Left cardiac atrium (tissue), 4 donors: ENCODE measurements around the gene ITGAV. TPM values are rescaled to one million over a fixed set of nuclear protein-coding genes. Genes with fewer than 3 reads are reported as not detected.

Source experiments
- ATAC-seq, 2 donors: fragments of 200-7000 bp; cut with Tn5 transposase; one replicate each; pipeline ENCODE4 v1.9.1; 2020; ENCODE audit warnings: mild to moderate bottlenecking in 2 of 2, moderate library complexity in 2 of 2
- DNase-seq: peaks from one replicate; pipeline ENCODE4 v3.0.0-alpha.2; 2020
- intact Hi-C, 2 donors: fragments of 100-400 bp; cut with DNase I; formaldehyde crosslinking; loops; one replicate each; pipeline versions ENCODE4 v1.14.1 to v1.15.1; 2022 to 2023
- total RNA-seq, 2 donors: library from RNA; stranded (reverse); fragmentation: NEBNext Ultra II Directional; extraction: Animal tissue kit (Norgen Biotek cat#: 25700); gene quantifications; one replicate each; pipeline ENCODE4 v1.2.1, GENCODE V29; 2021
- donor health status: DM: no; HTN: yes; CAD: no.
- donor health status: DM: no; HTN: yes; CAD: no; lungs with severe emphysema.
- donor health status: DM: yes; HTN: yes; CAD: no.
- donor health status: Dilated cardiomyopathy.

The ITGAV gene
- total RNA-seq, 2 donors from 2014 or later, result 83.3 to 140 TPM

GRCh38 chr2:186641807-186642321 is 52.0 kb downstream of the ITGAV start:
- intact Hi-C loops, result loop anchor here (1.0 to 5.0 kb wide), 2 partner anchors 138 to 140 kb away; no protein-coding TSS in a partner anchor
- ATAC-seq (peak; percentile 89 to 91), DNase-seq (no peak)

GRCh38 chr2:186644791-186645190 is 54.9 kb downstream of the ITGAV start:
- intact Hi-C loops, result loop anchor here in 1 of 2 donors (5.0 kb wide), 1 partner anchor 142 kb away; no protein-coding TSS in a partner anchor

GRCh38 chr2:186645999-186646398 is 56.1 kb downstream of the ITGAV start:
- ATAC-seq (no peak), DNase-seq (no peak)
- intact Hi-C loops, result no loop called here

More at GRCh38 chr2:186644791-186645190, 54.9 kb downstream of the ITGAV start:
- no peak for DNase-seq
- no peak for ATAC-seq

- intact Hi-C loops, result no loop called here
- ATAC-seq (no peak), DNase-seq (no peak)
Observed at GRCh38 chr2:186648130-186648529, 58.3 kb downstream of the ITGAV start.

DNA sequence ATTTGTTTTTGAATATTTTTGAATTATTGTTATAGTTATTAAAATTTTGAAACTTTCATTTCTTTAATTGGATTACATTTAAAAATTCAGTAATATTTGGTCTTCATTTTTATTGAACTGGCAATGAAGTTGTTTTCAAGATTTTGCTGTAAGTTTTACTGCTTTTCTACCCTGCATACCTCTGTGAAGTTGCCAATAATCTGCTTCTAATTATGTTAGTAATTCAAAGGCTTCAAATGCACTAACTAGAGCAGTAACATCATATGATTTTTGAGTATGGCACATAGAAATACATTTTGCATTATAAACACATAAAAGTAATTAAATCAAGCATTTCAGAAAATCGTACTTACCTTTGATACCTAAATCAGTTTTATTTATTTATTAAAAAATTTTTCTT is 63.7 kb downstream of the ITGAV start:
- intact Hi-C loops, result no loop called here
- DNase-seq, result no peak

DNA sequence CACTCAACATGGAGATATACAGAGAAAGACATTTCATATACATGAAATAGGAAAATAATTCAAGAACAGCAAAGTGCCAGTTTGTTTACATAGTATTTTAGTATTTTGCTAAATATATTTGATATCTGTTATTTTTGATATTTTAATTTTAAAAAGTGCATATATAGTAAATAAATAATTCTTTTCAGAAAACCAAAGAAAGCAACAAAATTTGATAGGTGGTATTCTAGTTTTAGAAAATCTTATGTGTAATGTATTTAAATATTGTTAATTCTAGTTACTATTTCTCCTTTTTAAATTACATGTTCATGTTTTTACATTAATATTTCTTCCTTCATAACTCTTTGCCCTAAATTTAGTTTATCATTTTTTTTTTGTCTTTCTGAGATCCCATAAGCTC is 69.5 kb downstream of the ITGAV start:
- intact Hi-C loops, result no loop called here
- ATAC-seq, result no peak

More for the DNA sequence above, 63.7 kb downstream of the ITGAV start:
- ATAC-seq, result no peak

GRCh38 chr2:186664385-186665043 is 74.7 kb downstream of the ITGAV start:
- intact Hi-C loops, result no loop called here
- no peak for ATAC-seq
- DNase-seq, result no peak

More for the DNA sequence above, 69.5 kb downstream of the ITGAV start:
- DNase-seq, result no peak

DNA sequence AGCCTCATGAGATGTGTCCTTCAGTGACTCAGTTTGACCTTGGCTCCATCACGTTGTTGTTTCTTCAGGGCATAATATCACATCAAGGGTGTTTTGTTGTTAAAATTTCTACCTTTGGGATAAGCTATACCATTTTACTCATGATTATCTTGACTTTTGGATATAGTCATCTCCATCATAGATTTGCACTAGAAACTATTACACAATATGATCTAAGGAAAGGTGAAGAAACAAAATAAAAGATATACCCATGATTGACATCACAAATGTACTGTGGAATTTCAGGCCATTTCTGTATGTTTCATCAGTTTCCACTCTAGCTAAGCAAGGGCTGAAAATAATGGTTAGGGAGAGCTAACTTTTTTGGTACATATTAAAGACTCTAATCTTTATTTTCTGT is 79.3 kb downstream of the ITGAV start:
- ATAC-seq (no peak), DNase-seq (no peak)
- intact Hi-C loops, result no loop called here

- no peak for ATAC-seq
- intact Hi-C loops, result no loop called here
- no peak for DNase-seq
Observed at GRCh38 chr2:186670831-186671230, 81.0 kb downstream of the ITGAV start.

GRCh38 chr2:186675380-186675779 is 85.5 kb downstream of the ITGAV start:
- intact Hi-C loops, result no loop called here
- ATAC-seq, result peak in 1 of 2 donors; percentile 31
- no peak for DNase-seq

DNA sequence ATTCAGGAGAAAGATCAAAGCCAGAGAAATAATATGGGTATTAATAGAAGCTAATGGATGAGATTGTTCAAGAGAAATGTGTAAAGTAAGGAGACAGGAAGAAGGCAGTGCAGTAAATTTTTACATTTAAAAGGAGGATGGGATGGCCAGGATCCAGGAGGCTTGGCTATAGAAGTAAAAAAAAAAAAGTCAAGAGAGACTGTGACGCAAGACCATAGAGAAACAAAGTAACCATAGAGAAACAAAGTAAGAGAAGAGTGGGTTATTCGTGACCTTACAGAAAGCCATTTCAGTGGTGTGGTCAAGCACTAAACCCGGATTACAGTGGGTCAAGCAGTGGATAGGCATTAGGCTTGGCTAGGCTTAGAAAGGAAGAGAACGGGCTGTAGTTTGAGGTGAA is 93.5 kb downstream of the ITGAV start:
- ATAC-seq, result no peak
- DNase-seq, result no peak
- intact Hi-C loops, result no loop called here

GRCh38 chr2:186687807-186688211 is 98.0 kb downstream of the ITGAV start:
- DNase-seq (no peak), ATAC-seq (no peak)
- intact Hi-C loops, result no loop called here

DNA sequence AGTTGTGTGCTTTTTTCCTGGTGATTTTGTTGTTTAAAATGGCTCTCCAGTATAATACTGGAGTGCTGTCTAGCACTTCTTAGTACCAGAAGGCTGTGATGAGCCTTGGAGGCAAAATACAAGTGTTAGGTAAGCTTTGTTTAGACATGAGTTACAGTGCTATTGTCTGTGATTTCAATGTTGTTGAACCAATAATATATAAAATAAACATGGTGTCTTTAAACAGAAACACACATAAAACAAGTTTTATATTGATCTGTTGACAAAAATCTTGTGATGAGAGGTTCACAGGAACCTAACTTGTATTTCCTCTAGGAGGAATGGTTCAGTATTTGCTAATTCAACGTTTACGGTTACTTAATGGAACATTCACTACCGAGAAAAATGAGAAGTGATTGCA is 99.0 kb downstream of the ITGAV start:
- ATAC-seq (no peak), DNase-seq (no peak)
- intact Hi-C loops, result no loop called here

- no peak for ATAC-seq
- DNase-seq, result no peak
- intact Hi-C loops, result no loop called here
Observed at GRCh38 chr2:186690786-186691185, 100.9 kb downstream of the ITGAV start.

DNA sequence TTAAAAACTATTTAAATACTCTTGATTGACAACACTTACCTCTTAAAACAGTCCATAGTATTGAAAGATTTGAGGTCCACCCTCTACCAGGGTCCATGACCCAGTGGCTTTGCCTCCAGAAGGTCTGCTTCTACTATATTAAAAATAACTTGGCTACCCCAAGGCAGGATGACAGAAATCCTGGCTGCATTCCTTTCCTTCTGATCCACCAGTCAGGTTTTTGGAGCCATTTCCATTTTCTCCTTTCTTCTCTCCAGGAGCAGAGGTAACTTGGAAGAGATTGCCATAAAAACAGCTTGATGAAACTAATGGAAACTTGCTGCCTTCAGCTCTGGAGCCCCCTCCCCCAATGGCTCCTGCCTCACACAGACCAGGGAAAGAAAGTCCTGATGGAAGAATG is 101.4 kb downstream of the ITGAV start:
- intact Hi-C loops, result no loop called here
- no peak for DNase-seq

DNA sequence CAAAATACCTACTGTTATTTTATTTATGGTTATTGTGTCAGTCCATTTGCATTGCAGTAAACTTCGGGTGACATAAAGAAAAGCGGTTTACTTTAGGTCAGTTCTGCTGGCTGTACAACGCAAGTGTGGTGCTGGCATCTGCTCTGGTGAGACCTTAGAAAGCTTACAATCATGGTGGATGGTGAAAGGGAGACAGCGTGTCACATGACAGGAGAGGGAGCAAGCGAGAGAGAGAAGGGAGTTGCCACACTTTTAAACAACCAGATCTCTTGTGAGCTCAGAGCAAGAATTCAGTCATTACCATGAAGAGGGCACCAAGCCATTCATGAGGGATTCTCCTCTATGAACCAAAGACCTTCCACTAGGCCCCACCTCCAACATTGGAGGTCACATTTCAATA is 102.0 kb downstream of the ITGAV start:
- no peak for DNase-seq
- intact Hi-C loops, result no loop called here
- ATAC-seq, result no peak

More for the DNA sequence above, 101.4 kb downstream of the ITGAV start:
- no peak for ATAC-seq

DNA sequence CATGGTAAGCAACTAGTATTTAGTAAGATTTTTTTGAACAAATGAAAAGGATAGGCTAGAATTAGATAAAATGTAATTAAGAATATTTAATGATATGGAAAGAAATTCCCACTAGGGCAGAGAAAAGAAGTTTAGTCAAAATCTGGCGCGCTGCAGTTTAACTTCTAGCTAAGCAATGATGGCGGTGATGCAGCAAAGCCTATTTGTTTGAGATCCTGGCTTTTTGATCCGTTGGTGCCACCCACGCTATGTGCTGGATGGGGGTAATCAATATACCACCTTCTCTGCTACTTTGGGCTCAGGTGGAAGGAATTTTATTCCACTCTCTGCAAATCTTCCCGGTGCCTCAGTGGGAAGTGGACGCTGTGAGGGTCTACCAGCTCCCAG is 103.6 kb downstream of the ITGAV start:
- intact Hi-C loops, result no loop called here
- no peak for ATAC-seq
- no peak for DNase-seq

GRCh38 chr2:186695081-186695756 is 105.4 kb downstream of the ITGAV start:
- ATAC-seq, result peak; percentile 13 to 45

DNA sequence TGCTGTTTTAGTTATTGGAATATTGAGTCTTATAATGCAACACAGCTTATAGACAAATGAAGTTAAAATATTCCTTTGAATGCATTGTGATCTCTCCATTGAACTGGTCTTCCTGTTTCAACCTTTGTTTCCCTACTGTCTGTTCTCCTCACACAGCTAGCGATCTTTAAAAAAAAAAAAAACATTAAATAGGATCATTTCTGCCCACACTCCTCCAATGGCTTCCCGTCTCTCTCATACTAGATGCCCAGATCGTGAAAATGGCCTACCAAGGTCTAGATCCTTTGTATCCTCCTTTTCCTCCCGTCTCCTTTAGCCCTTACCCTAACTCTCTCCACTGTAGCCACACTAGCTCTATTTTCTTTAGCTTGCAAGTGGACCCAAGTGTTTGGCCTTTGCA is 106.4 kb downstream of the ITGAV start:
- DNase-seq (no peak), ATAC-seq (no peak)
- intact Hi-C loops, result no loop called here

More at GRCh38 chr2:186695081-186695756, 105.4 kb downstream of the ITGAV start:
- DNase-seq, result no peak
- intact Hi-C loops, result no loop called here

- DNase-seq (no peak), ATAC-seq (no peak)
- intact Hi-C loops, result no loop called here
Observed at GRCh38 chr2:186696804-186697203, 106.9 kb downstream of the ITGAV start.

DNA sequence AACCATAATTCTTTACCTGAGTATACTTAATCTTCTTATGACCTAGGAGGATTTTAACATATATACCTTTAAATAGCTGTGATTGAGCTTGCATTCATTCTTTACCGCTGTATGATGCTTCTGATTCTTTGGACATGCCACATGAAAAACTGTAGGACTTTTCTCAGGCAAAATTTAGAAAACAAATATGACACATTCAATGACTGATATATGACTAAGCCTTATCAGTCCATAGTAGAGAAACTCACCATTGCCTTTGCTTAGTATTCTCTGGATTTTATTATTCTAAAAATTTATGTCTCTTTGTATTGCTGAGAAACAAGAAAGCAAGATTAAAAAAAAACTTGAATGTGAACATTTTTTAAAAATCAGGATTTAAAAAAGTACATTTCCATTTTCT is 107.7 kb downstream of the ITGAV start:
- intact Hi-C loops, result no loop called here
- no peak for ATAC-seq
- DNase-seq, result no peak
